H1 (cell line): ENCODE measurements around the gene TMEM164. TPM values are rescaled to one million over a fixed set of nuclear protein-coding genes. Genes with fewer than 3 reads are reported as not detected.

Source experiments
- CREB1 ChIP-seq: IDR thresholded peaks from 2 replicates; pipeline ENCODE4 v1.6.1; 2012; ENCODE audit warnings: inconsistent platforms
- GABPA ChIP-seq: IDR thresholded peaks from 2 replicates; pipeline ENCODE4 v1.6.1; 2011; ENCODE audit warnings: mild to moderate bottlenecking, low read length, moderate library complexity, borderline replicate concordance; ENCODE audit not compliant: insufficient read depth
- KDM5A ChIP-seq: fragments of 200-600 bp; IDR thresholded peaks from 2 replicates; pipeline ENCODE4 v1.7.1; 2012; ENCODE audit warnings: mild to moderate bottlenecking, low read length, inconsistent platforms, mixed read lengths
- NRF1 ChIP-seq: IDR thresholded peaks from 2 replicates; pipeline ENCODE4 v1.6.1; 2011; ENCODE audit warnings: mild to moderate bottlenecking, low read depth, low read length, improper control_type of control experiment
- PHF8 ChIP-seq: fragments of 200-600 bp; sonication (generic); conservative IDR thresholded peaks from 2 replicates; pipeline ENCODE4 v1.7.1; 2012; ENCODE audit warnings: low read depth, mild to moderate bottlenecking, inconsistent platforms, low read length, moderate library complexity
- SIN3A ChIP-seq, 2 experiments: IDR thresholded peaks in 1 of 2; conservative IDR thresholded peaks in 1 of 2; 2 replicates each; pipeline ENCODE4 v1.6.1; 2011 to 2012; ENCODE audit warnings: low read length in 2 of 2, improper control_type of control experiment in 1 of 2, low read depth in 1 of 2, mild to moderate bottlenecking in 1 of 2
- SP2 ChIP-seq: IDR thresholded peaks from 2 replicates; pipeline ENCODE4 v1.6.1; 2012; ENCODE audit warnings: mild to moderate bottlenecking, low read length, inconsistent platforms
- TBP ChIP-seq: IDR thresholded peaks from 2 replicates; pipeline ENCODE4 v1.6.1; 2011; ENCODE audit warnings: low read depth, low read length, improper control_type of control experiment
- polyA plus RNA-seq, 7 experiments: library from polyadenylated mRNA; depleted of rRNA in 3 of 7; stranded (reverse) in 5 of 7; unstranded in 2 of 7; fragments of >200 nt in 5 of 7; fragments of 200-250 nt in 2 of 7; gene quantifications; 1 replicate in 5 of 7; 2 replicates in 1 of 7; 4 replicates in 1 of 7; pipeline versions ENCODE4 v1.2.1 to v1.2.3, GENCODE V29; 2011 to 2013; ENCODE audit warnings: missing spikeins in 2 of 7, mixed read lengths in 2 of 7
- total RNA-seq: library from RNA; stranded (reverse); fragmentation: NEBNext Ultra II Directional; extraction: Animal tissue kit (Norgen Biotek cat#: 25700); gene quantifications from 2 replicates; pipeline ENCODE4 v1.2.1, GENCODE V29; 2021

Gene TMEM164
- total and polyA plus RNA-seq, 2 of the 8 experiments (the other 6 are each of a cell fraction or from before 2014, with no cell fraction given), result 7.3 to 14.8 TPM

- TF ChIP-seq TBP, result no peak
- TF ChIP-seq GABPA, result no peak
- TF ChIP-seq CREB1, result no peak
- TF ChIP-seq KDM5A, result no peak
- no peak for TF ChIP-seq SP2
- no peak for TF ChIP-seq PHF8
- no peak for TF ChIP-seq SIN3A (conservative IDR thresholded peaks at IDR 0.05 in 1 of 2, IDR thresholded peaks at IDR 0.05 in 1 of 2; ENCODE audit: low read depth in 1 of 2, low read length in 2 of 2)
- no peak for TF ChIP-seq NRF1
Observed at GRCh38 chrX:110181459-110182137, 178.7 kb downstream of the TMEM164 start (continued).
